Vagina (tissue), 2 donors: ENCODE results near the gene MAP2K7.

ENCODE experiments used
- POLR2A ChIP-seq, 2 donors: fragments of 450-650 bp; IDR thresholded peaks; one replicate each; pipeline ENCODE4 v1.6.1; 2017; ENCODE audit warnings: antibody characterized with exemption in 2 of 2, mild to moderate bottlenecking in 2 of 2, moderate library complexity in 2 of 2
- POLR2AphosphoS5 ChIP-seq, 2 donors: sonication (generic); formaldehyde crosslinking; IDR thresholded peaks; one replicate each; pipeline ENCODE4 v1.9.0; 2017; ENCODE audit warnings: antibody characterized with exemption in 2 of 2, mild to moderate bottlenecking in 2 of 2, low read depth in 1 of 2; ENCODE audit not compliant: insufficient read depth in 1 of 2

DNA sequence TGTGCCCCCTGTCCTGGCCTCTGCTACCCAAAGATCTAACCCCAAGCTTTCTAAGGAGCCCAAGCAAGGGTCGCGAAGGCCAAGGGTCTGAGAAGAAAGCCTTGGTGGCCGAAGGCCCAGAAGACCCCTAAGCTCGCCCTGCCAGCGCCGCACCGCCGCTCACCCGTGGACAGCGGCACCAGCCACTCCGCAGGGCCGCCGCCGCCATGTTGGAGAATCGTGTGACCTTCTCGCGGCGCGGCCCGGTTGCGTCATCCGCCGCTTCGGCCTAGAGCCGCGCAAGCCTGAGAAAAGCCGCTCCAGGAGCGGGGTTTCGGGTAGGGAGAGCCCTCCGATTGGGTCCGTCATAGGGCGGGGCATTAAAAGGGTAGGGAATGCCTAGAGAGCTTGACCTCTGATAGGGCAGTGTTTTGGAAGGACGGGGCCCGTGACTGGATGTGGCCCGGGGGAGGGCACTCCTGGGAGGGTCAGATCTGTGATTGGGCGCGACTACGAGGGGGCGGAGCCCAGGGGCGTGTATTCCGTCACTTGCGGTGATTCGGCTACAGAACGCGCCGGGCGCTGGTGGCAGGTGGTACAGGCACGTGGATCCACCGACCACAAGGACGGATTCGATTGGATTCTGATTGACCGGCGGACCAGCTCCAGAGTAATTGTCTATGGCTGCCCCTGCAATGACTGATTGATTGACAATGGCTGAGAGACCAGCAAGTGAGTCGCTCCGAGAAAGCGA lies 39.9 kb downstream of the MAP2K7 start, which contains the start of gene TIMM44:
- TF ChIP-seq POLR2A (IDR thresholded peaks at IDR 0.05) (peak in 1 of 2 donors; percentile 59), POLR2AphosphoS5 (IDR thresholded peaks at IDR 0.05; ENCODE audit: insufficient read depth in 1 of 2, low read depth in 1 of 2) (peak; percentile 98 to 99)
